Memory B cell (primary cell): ENCODE measurements around the gene PKD2L1.
"Not testable (repeated sequence)": the region's sequence is repeated elsewhere in the genome, so short reads cannot be mapped to it uniquely, and the experiment has no call there.

ENCODE experiments used
- ATAC-seq: fragments of 150-1000 bp; cut with Tn5 transposase; 2 replicates; pipeline ENCODE4 v1.10.0; 2021; ENCODE audit warnings: low read depth, mild to moderate bottlenecking, moderate library complexity
- DNase-seq, 2 donors: peaks; one replicate each; pipeline ENCODE4 v3.0.0; 2022; ENCODE audit warnings: low spot score in 2 of 2
- H3K27ac Mint-ChIP-seq: one replicate; pipeline ENCODE4 v1.8.0; 2022; ENCODE audit warnings: mild to moderate bottlenecking, moderate library complexity, mixed read lengths
- H3K27me3 Mint-ChIP-seq: one replicate; pipeline ENCODE4 v1.8.0; 2022; ENCODE audit warnings: mixed read lengths
- H3K36me3 Mint-ChIP-seq: one replicate; pipeline ENCODE4 v1.8.0; 2022; ENCODE audit warnings: mild to moderate bottlenecking, mixed read lengths
- H3K4me1 Mint-ChIP-seq: one replicate; pipeline ENCODE4 v1.8.0; 2022; ENCODE audit warnings: mixed read lengths
- H3K4me3 Mint-ChIP-seq: one replicate; pipeline ENCODE4 v1.8.0; 2022; ENCODE audit warnings: mild to moderate bottlenecking, moderate library complexity, mixed read lengths
- H3K9me3 Mint-ChIP-seq: one replicate; pipeline ENCODE4 v1.8.0; 2022; ENCODE audit warnings: mixed read lengths

Gene PKD2L1

GRCh38 chr10:100330079-100330478 lies at the start of gene PKD2L1:
Gene PKD2L1 (minus strand): TSS chr10:100330228. CDS start chr10:100330103, 125 bp downstream.
- Mint-ChIP-seq H3K4me1 (peaks cover 12% of the 10 kb centered on the region), H3K4me3 (no peak within 1 kb of the TSS), H3K36me3 (no peaks in the 10 kb centered on the region), H3K9me3 (no peaks in the 10 kb centered on the region), H3K27ac (peak within 1 kb of the TSS; percentile 58), H3K27me3 (peaks cover 17% of the 10 kb centered on the region)
- no peak for ATAC-seq
- DNase-seq, result no peak

DNA sequence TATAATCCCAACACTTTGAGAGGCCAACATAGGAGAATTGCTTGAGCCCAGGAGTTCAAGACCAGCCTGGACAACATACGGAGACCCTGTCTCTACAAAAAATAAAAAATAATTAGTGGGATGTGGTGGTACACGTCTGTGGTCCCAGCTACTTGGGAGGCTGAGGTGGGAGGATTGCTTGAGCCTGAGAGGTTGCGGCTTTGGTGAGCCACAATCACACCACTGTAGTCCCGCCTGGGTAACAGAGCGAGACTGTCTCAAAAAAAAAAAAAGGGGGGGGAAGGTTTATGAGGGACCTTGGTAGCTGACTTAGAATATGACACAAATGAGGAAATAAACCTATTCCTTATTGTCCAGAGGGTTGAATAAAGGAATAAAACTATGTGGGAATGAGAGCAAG lies 47.8 kb upstream of the PKD2L1 start:
- H3K4me3 Mint-ChIP-seq, result no peak overlapping the region
- DNase-seq, result peak in 1 of 2 donors; percentile 5
- ATAC-seq, result peak; percentile 51
- peaks cover 9% of the 10 kb centered on the region for H3K4me1 Mint-ChIP-seq
- H3K36me3 Mint-ChIP-seq, result peaks cover 12% of the 10 kb centered on the region
- H3K27me3 Mint-ChIP-seq, result peaks cover 17% of the 10 kb centered on the region
- no peak overlapping the region for H3K27ac Mint-ChIP-seq
- no peaks in the 10 kb centered on the region for H3K9me3 Mint-ChIP-seq

DNA sequence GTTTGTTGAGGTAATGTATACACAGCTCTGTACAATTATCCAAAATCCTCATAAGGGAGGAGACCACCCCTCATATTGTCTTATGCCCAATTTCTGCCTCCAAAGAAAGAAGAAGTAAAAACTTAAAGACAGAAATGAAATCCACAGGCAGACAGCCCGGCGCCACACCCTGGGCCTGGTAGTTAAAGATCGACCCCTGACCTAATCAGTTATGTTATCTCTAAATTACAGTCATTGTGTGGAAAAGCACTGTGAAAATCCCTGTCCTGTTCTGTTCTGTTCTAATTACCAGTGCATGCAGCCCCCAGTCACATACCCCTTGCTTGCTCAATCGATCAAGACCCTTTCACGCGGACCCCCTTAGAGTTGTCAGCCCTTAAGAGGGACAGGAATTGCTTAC lies 46.6 kb upstream of the PKD2L1 start:
- not testable (repeated sequence) for H3K36me3 Mint-ChIP-seq

DNA sequence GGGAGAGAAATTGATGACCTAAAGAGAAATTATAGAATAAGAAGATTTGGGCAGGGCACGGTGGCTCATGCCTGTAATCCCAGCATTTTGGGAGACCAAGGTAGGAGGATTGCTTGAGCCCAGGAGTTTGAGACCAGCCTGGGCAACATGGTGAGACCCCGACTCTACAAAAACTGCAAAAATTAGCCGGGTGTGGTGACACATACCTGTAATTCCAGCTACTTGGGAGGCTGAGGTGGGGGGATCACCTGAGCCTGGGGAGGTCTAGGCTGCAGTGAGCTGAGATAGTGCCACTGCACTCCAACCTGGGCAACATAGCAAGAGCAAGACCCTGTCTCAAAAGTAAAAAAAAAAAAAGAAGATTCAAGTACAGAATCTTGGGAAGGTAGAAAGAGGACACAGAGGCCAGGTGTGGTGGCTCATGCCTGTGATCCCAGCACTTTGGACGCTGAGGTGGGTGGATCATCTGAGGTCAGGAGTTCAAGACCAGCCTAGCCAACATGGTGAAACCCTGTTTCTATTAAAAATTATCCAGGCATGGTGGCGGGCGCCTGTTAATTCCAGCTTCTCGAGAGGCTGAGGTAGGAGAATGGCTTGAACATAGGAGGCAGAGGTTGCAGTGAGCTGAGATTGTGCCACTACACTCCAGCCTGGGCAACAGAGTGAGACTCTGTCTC lies 44.8 kb upstream of the PKD2L1 start:
- H3K4me1 Mint-ChIP-seq, result peaks cover 12% of the 10 kb centered on the region
- ATAC-seq, H3K9me3 Mint-ChIP-seq, H3K36me3 Mint-ChIP-seq, DNase-seq, H3K27ac Mint-ChIP-seq, H3K27me3 Mint-ChIP-seq, H3K4me3 Mint-ChIP-seq: not testable (repeated sequence)

More for the DNA sequence above, 46.6 kb upstream of the PKD2L1 start:
- H3K9me3 Mint-ChIP-seq, ATAC-seq, H3K4me3 Mint-ChIP-seq, H3K4me1 Mint-ChIP-seq, H3K27ac Mint-ChIP-seq, DNase-seq: not testable (repeated sequence)
- H3K27me3 Mint-ChIP-seq, result peaks cover 10% of the 10 kb centered on the region

DNA sequence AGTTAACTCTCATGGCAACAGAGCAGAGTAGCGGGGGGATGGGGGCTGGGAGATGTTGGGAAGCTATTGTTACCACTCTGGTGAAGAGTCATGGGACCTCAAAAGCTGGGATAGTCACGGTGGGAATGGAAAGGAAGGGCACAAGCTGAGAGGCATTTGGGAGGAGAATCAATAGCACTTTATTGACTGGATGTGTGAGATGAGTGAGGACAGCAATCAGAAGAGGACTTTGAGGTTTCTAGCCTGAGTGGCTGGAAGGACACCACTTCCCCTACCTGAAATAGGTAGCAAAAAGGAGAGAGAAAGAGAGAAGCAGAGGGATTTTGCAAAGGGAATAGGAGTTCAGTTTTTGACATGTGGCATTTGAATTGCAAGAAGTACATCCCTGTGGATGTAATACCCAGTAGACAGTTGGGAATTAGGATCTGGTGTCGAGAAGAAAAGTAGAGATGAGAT lies 44.2 kb upstream of the PKD2L1 start:
- no peak overlapping the region for H3K27ac Mint-ChIP-seq
- ATAC-seq (no peak), DNase-seq (no peak)
- no peaks in the 10 kb centered on the region for H3K36me3 Mint-ChIP-seq
- peaks cover 12% of the 10 kb centered on the region for H3K27me3 Mint-ChIP-seq
- H3K9me3 Mint-ChIP-seq, result no peaks in the 10 kb centered on the region
- H3K4me3 Mint-ChIP-seq, result no peak overlapping the region
- peaks cover 12% of the 10 kb centered on the region for H3K4me1 Mint-ChIP-seq

- Mint-ChIP-seq H3K9me3 (no peaks in the 10 kb centered on the region), H3K36me3 (no peaks in the 10 kb centered on the region), H3K27me3 (peaks cover 12% of the 10 kb centered on the region), H3K4me3 (no peak overlapping the region), H3K27ac (no peak overlapping the region), H3K4me1 (peaks cover 12% of the 10 kb centered on the region)
- ATAC-seq, result peak; percentile 91
- DNase-seq, result peak; percentile 58 to 65
Measured at GRCh38 chr10:100373298-100374199, 43.5 kb upstream of the PKD2L1 start.

DNA sequence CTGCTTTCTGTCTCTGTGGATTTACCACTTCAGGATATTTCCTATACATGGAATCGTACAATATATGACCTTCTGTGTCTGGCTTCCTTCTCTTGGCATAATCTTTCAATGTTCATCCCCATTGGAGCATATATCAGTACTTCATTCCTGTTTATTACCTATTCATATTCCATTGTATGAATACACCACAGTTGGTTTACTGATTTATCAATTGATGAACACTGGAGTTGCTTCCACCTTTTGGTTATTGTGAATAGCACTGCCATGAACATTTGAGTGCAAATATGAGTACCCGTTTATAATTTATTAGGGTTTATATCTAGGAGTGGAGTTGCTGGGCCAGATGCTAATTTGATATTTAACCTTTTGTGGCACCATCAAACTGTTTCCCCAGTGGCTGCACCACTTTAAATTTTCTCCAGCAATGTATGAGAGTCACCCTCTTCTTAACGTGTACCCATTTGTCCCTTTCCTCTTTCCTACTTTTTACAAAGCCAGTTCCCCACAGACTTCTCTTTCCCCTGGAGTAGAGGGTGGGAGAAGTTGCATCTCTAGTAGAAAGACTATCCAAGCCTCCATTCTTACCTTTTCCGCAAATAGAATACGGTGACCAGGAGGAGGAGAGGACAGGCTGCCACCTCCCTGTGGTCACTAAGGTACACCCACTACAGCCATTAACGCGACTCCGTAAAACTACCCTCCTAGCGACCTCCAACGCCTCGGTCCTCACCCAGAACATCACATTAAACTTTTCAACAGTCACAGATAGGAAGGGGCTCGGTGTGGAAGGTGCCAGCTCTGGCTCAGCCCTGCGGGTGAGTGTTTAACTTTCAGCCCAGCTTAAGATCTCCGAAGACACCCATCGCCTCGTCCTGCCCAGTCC lies 42.6 kb upstream of the PKD2L1 start:
- no peaks in the 10 kb centered on the region for H3K9me3 Mint-ChIP-seq
- H3K27me3 Mint-ChIP-seq, result peaks cover 11% of the 10 kb centered on the region
- peaks cover 9% of the 10 kb centered on the region for H3K4me1 Mint-ChIP-seq
- DNase-seq (peak in 1 of 2 donors; percentile 3), ATAC-seq (no peak)
- H3K4me3 Mint-ChIP-seq, result no peak overlapping the region
- no peaks in the 10 kb centered on the region for H3K36me3 Mint-ChIP-seq
- no peak overlapping the region for H3K27ac Mint-ChIP-seq

DNA sequence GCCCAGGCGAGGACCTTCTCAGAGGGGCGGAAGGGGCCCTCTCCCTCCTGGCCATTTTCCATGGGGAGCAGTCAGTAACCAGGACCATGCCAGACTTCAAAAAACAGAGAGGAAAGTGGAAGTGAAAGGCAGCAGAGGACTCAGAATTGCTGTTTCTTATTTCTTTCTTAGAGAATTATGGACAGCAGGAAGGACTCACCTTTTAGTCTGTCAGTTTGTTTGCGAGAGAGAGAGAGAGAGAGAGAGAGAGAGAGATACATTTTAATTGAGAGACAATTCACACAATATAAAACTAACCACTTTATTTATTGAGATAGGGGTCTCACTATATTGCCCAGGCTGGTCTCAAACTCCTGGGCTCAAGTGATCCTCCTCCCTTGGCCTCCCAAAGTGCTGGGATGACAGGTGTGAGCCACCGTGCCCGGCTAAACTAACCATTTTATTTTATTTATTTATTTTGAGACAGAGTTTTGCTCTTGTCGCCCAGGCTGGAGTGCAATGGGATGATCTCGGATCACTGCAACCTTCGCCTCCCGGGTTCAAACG lies 41.5 kb upstream of the PKD2L1 start:
- Mint-ChIP-seq H3K4me1 (peaks cover 9% of the 10 kb centered on the region), H3K36me3 (peaks cover 2% of the 10 kb centered on the region), H3K27me3 (peaks cover 17% of the 10 kb centered on the region), H3K27ac (no peak overlapping the region), H3K4me3 (peak overlapping the region; percentile 25), H3K9me3 (no peaks in the 10 kb centered on the region)
- no peak for ATAC-seq
- no peak for DNase-seq

- Mint-ChIP-seq H3K4me1 (peaks cover 9% of the 10 kb centered on the region), H3K36me3 (peaks cover 2% of the 10 kb centered on the region), H3K27ac (no peak overlapping the region), H3K9me3 (no peaks in the 10 kb centered on the region), H3K27me3 (peaks cover 17% of the 10 kb centered on the region), H3K4me3 (peak overlapping the region; percentile 25)
- DNase-seq (no peak), ATAC-seq (no peak)
Measured at GRCh38 chr10:100370714-100371481, 40.9 kb upstream of the PKD2L1 start.

- DNase-seq (no peak), ATAC-seq (no peak)
- Mint-ChIP-seq H3K27me3 (peaks cover 17% of the 10 kb centered on the region), H3K4me1 (peaks cover 9% of the 10 kb centered on the region), H3K9me3 (no peaks in the 10 kb centered on the region), H3K27ac (no peak overlapping the region), H3K4me3 (no peak overlapping the region), H3K36me3 (peaks cover 2% of the 10 kb centered on the region)
Measured at GRCh38 chr10:100368721-100369120, 38.7 kb upstream of the PKD2L1 start.

GRCh38 chr10:100364735-100365391 lies 34.8 kb upstream of the PKD2L1 start:
- Mint-ChIP-seq H3K27ac (no peak overlapping the region), H3K4me3 (no peak overlapping the region), H3K27me3 (peaks cover 9% of the 10 kb centered on the region), H3K4me1 (peaks cover 2% of the 10 kb centered on the region), H3K9me3 (no peaks in the 10 kb centered on the region), H3K36me3 (peaks cover 9% of the 10 kb centered on the region)
- no peak for DNase-seq
- no peak for ATAC-seq

DNA sequence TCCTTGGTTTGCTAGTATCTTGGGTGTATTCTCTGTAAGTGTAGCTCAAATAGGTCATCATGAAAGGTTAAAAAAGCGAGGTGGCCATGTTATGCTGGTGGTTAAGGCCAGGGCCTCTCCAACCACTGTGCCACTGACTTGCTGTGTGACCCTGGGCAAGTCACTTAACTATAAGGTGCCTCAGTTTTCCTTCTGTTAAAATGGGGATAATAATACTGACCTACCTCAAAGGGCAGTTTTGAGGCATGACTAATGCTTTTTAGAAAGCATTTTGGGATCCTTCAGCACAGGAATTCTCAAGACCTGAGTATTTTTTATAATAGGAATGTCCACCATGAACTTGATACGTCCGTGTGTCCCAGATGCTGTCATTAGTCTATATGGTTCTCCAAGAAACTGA lies 34.1 kb upstream of the PKD2L1 start:
- Mint-ChIP-seq H3K36me3 (peaks cover 11% of the 10 kb centered on the region), H3K4me1 (peaks cover 2% of the 10 kb centered on the region), H3K4me3 (no peak overlapping the region), H3K27ac (no peak overlapping the region), H3K9me3 (no peaks in the 10 kb centered on the region), H3K27me3 (peaks cover 7% of the 10 kb centered on the region)
- DNase-seq, result no peak
- ATAC-seq, result no peak
